Kidney epithelial cell (primary cell): Measurements from ENCODE around the gene LPIN1. TPM values are rescaled to one million over a fixed set of nuclear protein-coding genes. Genes with fewer than 3 reads are reported as not detected.

ENCODE experiments used
- DNase-seq: peaks from one replicate; pipeline ENCODE4 v3.0.0-alpha.2; 2010; ENCODE audit warnings: low read depth
- H3K27me3 ChIP-seq: 2 replicates; pipeline ENCODE4 v1.6.0; 2011; ENCODE audit warnings: low read length; ENCODE audit not compliant: control insufficient read depth, insufficient read depth
- H3K36me3 ChIP-seq: 2 replicates; pipeline ENCODE4 v1.5.1; 2011; ENCODE audit warnings: low read length; ENCODE audit not compliant: control insufficient read depth, insufficient read depth
- H3K4me3 ChIP-seq: 2 replicates; pipeline ENCODE4 v1.5.1; 2011; ENCODE audit warnings: low read depth, mild to moderate bottlenecking, control low read depth, low read length
- CTCF ChIP-seq: IDR thresholded peaks from 2 replicates; pipeline ENCODE4 v1.5.1; 2011; ENCODE audit warnings: mild to moderate bottlenecking, moderate library complexity, low read length, control low read depth, inconsistent platforms; ENCODE audit not compliant: insufficient read depth, poor library complexity, severe bottlenecking
- total RNA-seq: library from RNA; depleted of rRNA; stranded (reverse); fragments of >200 nt; gene quantifications from 2 replicates; pipeline ENCODE4 v1.2.3, GENCODE V29; 2015

The LPIN1 gene
- total RNA-seq, 1 donor from 2014 or later, result 23.6 TPM

- peaks cover 2% of the 10 kb centered on the region for H3K36me3 ChIP-seq
- DNase-seq, result no peak
- H3K27me3 ChIP-seq, result no peaks in the 10 kb centered on the region
- peak; percentile 97 for TF ChIP-seq CTCF
- H3K4me3 ChIP-seq, result no peak overlapping the region
These were observed 32.7 kb downstream of the LPIN1 start for GRCh38 chr2:11778923-11779757.

- Histone ChIP-seq H3K4me3 (no peak overlapping the region), H3K36me3 (peaks cover 6% of the 10 kb centered on the region), H3K27me3 (no peaks in the 10 kb centered on the region)
- TF ChIP-seq CTCF, result no peak
- DNase-seq, result no peak
These were observed 35.2 kb downstream of the LPIN1 start for GRCh38 chr2:11781602-11782001.

GRCh38 chr2:11784280-11784679 lies 37.8 kb downstream of the LPIN1 start:
- no peaks in the 10 kb centered on the region for H3K27me3 ChIP-seq
- no peak overlapping the region for H3K4me3 ChIP-seq
- H3K36me3 ChIP-seq, result peaks cover 7% of the 10 kb centered on the region
- DNase-seq, result no peak
- TF ChIP-seq CTCF, result no peak

- no peak overlapping the region for H3K4me3 ChIP-seq
- no peaks in the 10 kb centered on the region for H3K27me3 ChIP-seq
- DNase-seq, result no peak
- peaks cover 7% of the 10 kb centered on the region for H3K36me3 ChIP-seq
- TF ChIP-seq CTCF, result peak; percentile 98
These were observed 38.5 kb downstream of the LPIN1 start for GRCh38 chr2:11784747-11785610.

GRCh38 chr2:11785611-11785940 lies 39.1 kb downstream of the LPIN1 start:
- peaks cover 7% of the 10 kb centered on the region for H3K36me3 ChIP-seq
- no peak for TF ChIP-seq CTCF
- no peak overlapping the region for H3K4me3 ChIP-seq
- no peaks in the 10 kb centered on the region for H3K27me3 ChIP-seq
- DNase-seq, result no peak
